Prostate gland (tissue), 2 donors: Measurements from ENCODE around the gene TIMM10.

ENCODE experiments used
- CTCF ChIP-seq, 4 experiments: fragments of 200-600 bp in 2 of 4; fragments of 450-650 bp in 2 of 4; sonication (generic) in 2 of 4; IDR thresholded peaks; 1 replicate in 3 of 4; 2 replicates in 1 of 4; pipeline ENCODE4 v1.5.1; 2016 to 2019; ENCODE audit warnings: antibody characterized with exemption in 4 of 4, mild to moderate bottlenecking in 2 of 4, moderate library complexity in 2 of 4
- POLR2A ChIP-seq: fragments of 450-650 bp; IDR thresholded peaks from one replicate; pipeline ENCODE4 v1.6.1; 2016; ENCODE audit warnings: antibody characterized with exemption, mild to moderate bottlenecking
- POLR2AphosphoS5 ChIP-seq: sonication (generic); formaldehyde crosslinking; IDR thresholded peaks from one replicate; pipeline ENCODE4 v1.6.1; 2017; ENCODE audit warnings: antibody characterized with exemption

DNA sequence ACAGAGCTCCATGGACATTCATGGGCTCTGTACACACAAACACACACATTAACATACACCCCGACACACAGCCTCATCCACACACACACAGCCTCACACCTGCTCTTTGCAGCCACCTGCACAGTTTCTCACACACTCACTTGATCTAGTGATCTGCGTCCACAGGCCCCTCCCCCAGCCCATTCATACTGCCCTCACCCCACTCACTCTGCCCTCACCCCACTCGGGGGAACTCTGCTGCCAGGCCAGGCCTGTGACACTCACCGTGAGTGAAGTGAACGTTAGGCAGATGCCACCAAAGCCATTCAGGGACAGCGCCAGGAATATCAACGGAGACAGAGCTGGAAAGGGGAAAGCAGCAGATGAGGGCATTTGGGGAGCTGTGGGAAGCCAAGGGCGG is 30.0 kb downstream of the TIMM10 start:
- TF ChIP-seq POLR2A (no peak), CTCF (IDR thresholded peaks at IDR 0.05) (no peak), POLR2AphosphoS5 (no peak)
